HepG2 (cell line): ENCODE data around the gene FBXW8. TPM values are rescaled to one million over a fixed set of nuclear protein-coding genes. Genes with fewer than 3 reads are reported as not detected.

ENCODE experiments used
- AGO2 ChIP-seq: fragments of 200-400 bp; formaldehyde crosslinking; optimal IDR thresholded peaks from 2 replicates; pipeline ENCODE3; 2017; ENCODE audit warnings: mild to moderate bottlenecking, low read depth, low read length, moderate library complexity
- BORCS8-MEF2B ChIP-seq: sonication (generic); formaldehyde crosslinking; IDR thresholded peaks from 2 replicates; pipeline ENCODE4 v1.8.0; 2022; ENCODE audit warnings: mild to moderate bottlenecking, missing genetic modification reagents
- CBFB ChIP-seq: sonication (generic); formaldehyde crosslinking; IDR thresholded peaks from 2 replicates; pipeline ENCODE4 v1.4.0; 2020; ENCODE audit warnings: missing genetic modification reagents
- GABPA ChIP-seq, 2 experiments: IDR thresholded peaks; 2 replicates each; pipeline ENCODE4 v1.6.1; 2011 to 2016; ENCODE audit warnings: low read depth in 2 of 2, low read length in 1 of 2, missing biosample characterization in 1 of 2, missing genetic modification characterization in 1 of 2
- GATAD1 ChIP-seq: IDR thresholded peaks from 2 replicates; pipeline ENCODE4 v1.6.1; 2016; ENCODE audit warnings: missing genetic modification reagents, missing compliant biosample characterization
- HIC2 ChIP-seq: sonication (generic); formaldehyde crosslinking; IDR thresholded peaks from 2 replicates; pipeline ENCODE4 v1.9.0; 2022; ENCODE audit warnings: low read depth, missing genetic modification reagents
- ISL2 ChIP-seq: sonication (generic); formaldehyde crosslinking; IDR thresholded peaks from 2 replicates; pipeline ENCODE4 v1.5.0; 2020; ENCODE audit warnings: missing genetic modification reagents
- MAFK ChIP-seq, 2 experiments: IDR thresholded peaks in 1 of 2; conservative IDR thresholded peaks in 1 of 2; 2 replicates each; pipeline ENCODE4 v1.6.1; 2011; ENCODE audit warnings: improper control_type of control experiment in 2 of 2, low read length in 2 of 2
- NR2F1 ChIP-seq, 2 experiments: fragments of 450-650 bp in 1 of 2; formaldehyde crosslinking in 1 of 2; IDR thresholded peaks; 2 replicates each; pipeline versions ENCODE4 v1.5.0 to v1.6.1; 2016 to 2020; ENCODE audit warnings: mild to moderate bottlenecking in 1 of 2, missing compliant biosample characterization in 1 of 2, missing genetic modification reagents in 1 of 2, moderate library complexity in 1 of 2
- POGK ChIP-seq: sonication (generic); formaldehyde crosslinking; conservative IDR thresholded peaks from 2 replicates; pipeline ENCODE4 v1.8.0; 2022; ENCODE audit warnings: mild to moderate bottlenecking, moderate library complexity, missing genetic modification reagents
- POLR2A ChIP-seq, 2 experiments: IDR thresholded peaks; 2 replicates each; pipeline ENCODE4 v1.6.1; 2011; ENCODE audit warnings: low read depth in 2 of 2, low read length in 2 of 2, mild to moderate bottlenecking in 1 of 2, moderate library complexity in 1 of 2; ENCODE audit not compliant: insufficient read depth in 1 of 2
- RFX3 ChIP-seq: IDR thresholded peaks from 2 replicates; pipeline ENCODE4 v1.6.1; 2016; ENCODE audit warnings: missing biosample characterization, missing genetic modification reagents
- RXRA ChIP-seq: sonication (generic); formaldehyde crosslinking; IDR thresholded peaks from 2 replicates; pipeline ENCODE4 v1.5.1; 2020; ENCODE audit warnings: missing genetic modification reagents
- SALL2 ChIP-seq: sonication (generic); formaldehyde crosslinking; IDR thresholded peaks from 2 replicates; pipeline ENCODE4 v1.8.1; 2023; ENCODE audit warnings: mild to moderate bottlenecking, missing genetic modification reagents, inconsistent platforms
- SNAPC2 ChIP-seq: sonication (generic); formaldehyde crosslinking; IDR thresholded peaks from 2 replicates; pipeline ENCODE4 v1.8.1; 2022; ENCODE audit warnings: mild to moderate bottlenecking, missing genetic modification reagents
- SOX6 ChIP-seq, 2 experiments: fragments of 450-650 bp in 1 of 2; sonication (generic) in 1 of 2; formaldehyde crosslinking in 1 of 2; IDR thresholded peaks; 2 replicates each; pipeline versions ENCODE4 v1.4.0 to v1.6.1; 2017 to 2020; ENCODE audit warnings: antibody characterized with exemption in 1 of 2, mild to moderate bottlenecking in 1 of 2, missing genetic modification reagents in 1 of 2
- SSRP1 ChIP-seq: IDR thresholded peaks from 2 replicates; pipeline ENCODE4 v1.6.1; 2016; ENCODE audit warnings: control low read depth
- ZBTB3 ChIP-seq: sonication (generic); formaldehyde crosslinking; IDR thresholded peaks from 2 replicates; pipeline ENCODE4 v1.4.0; 2020; ENCODE audit warnings: low read depth, mild to moderate bottlenecking, moderate library complexity, missing genetic modification reagents, borderline replicate concordance
- ZFP1 ChIP-seq: IDR thresholded peaks from 2 replicates; pipeline ENCODE4 v1.6.1; 2016
- ZNF292 ChIP-seq: sonication (generic); formaldehyde crosslinking; IDR thresholded peaks from 2 replicates; pipeline ENCODE4 v1.8.1; 2022; ENCODE audit warnings: mild to moderate bottlenecking, low read depth, missing genetic modification reagents, borderline replicate concordance
- ZNF382 ChIP-seq: sonication (generic); formaldehyde crosslinking; IDR thresholded peaks from 2 replicates; pipeline ENCODE4 v1.5.0; 2020; ENCODE audit warnings: missing genetic modification reagents, mild to moderate bottlenecking, borderline replicate concordance
- ZNF512 ChIP-seq: sonication (generic); formaldehyde crosslinking; IDR thresholded peaks from 2 replicates; pipeline ENCODE4 v1.4.0; 2020; ENCODE audit warnings: mild to moderate bottlenecking, missing genetic modification reagents
- ZNF552 ChIP-seq: sonication (generic); formaldehyde crosslinking; IDR thresholded peaks from 2 replicates; pipeline ENCODE4 v1.9.0; 2022; ENCODE audit warnings: missing genetic modification reagents, mild to moderate bottlenecking, borderline replicate concordance
- ZSCAN5A ChIP-seq: sonication (generic); formaldehyde crosslinking; IDR thresholded peaks from 2 replicates; pipeline ENCODE4 v1.8.0; 2022; ENCODE audit warnings: mild to moderate bottlenecking, missing genetic modification reagents, borderline replicate concordance
- polyA plus RNA-seq, 8 experiments: library from polyadenylated mRNA; depleted of rRNA in 3 of 8; stranded (reverse) in 7 of 8; unstranded in 1 of 8; fragments of >200 nt; fragmentation: Illumina TruSeq in 4 of 8; extraction: Trizol in 4 of 8; gene quantifications; 2 replicates each; pipeline versions ENCODE4 v1.2.1 to v1.2.3, GENCODE V29; 2011 to 2016; ENCODE audit warnings: low read depth in 4 of 8, missing spikeins in 1 of 8, mixed read lengths in 1 of 8; ENCODE audit not compliant: insufficient read depth in 1 of 8
- total RNA-seq, 5 experiments: library from RNA; depleted of rRNA; stranded (reverse); fragments of >200 nt; fragmentation: Illumina TruSeq; extraction: Trizol; gene quantifications; 2 replicates each; pipeline ENCODE4 v1.2.3, GENCODE V29; 2016; ENCODE audit warnings: low read depth in 1 of 5

The FBXW8 gene
- total and polyA plus RNA-seq, 2 of the 13 experiments (the other 11 are each of a cell fraction or from before 2014, with no cell fraction given), result 5.1 to 5.9 TPM

- TF ChIP-seq SALL2 (CRISPR knock-in tag) (peak; percentile 73), AGO2 (peak; percentile 31), ZFP1 (CRISPR knock-in tag) (no peak), HIC2 (CRISPR knock-in tag) (no peak), POLR2A (IDR thresholded peaks at IDR 0.05; ENCODE audit: insufficient read depth in 1 of 2, low read depth in 2 of 2, low read length in 2 of 2) (no peak), GATAD1 (no peak), MAFK (conservative IDR thresholded peaks at IDR 0.05 in 1 of 2, IDR thresholded peaks at IDR 0.05 in 1 of 2; ENCODE audit: low read length in 2 of 2) (peak; percentile 99), GABPA (IDR thresholded peaks at IDR 0.05; ENCODE audit: low read depth, low read length) (no peak), GABPA (CRISPR knock-in tag; IDR thresholded peaks at IDR 0.05; ENCODE audit: low read depth) (no peak), ZBTB3 (CRISPR knock-in tag) (no peak), POGK (CRISPR knock-in tag) (peak; percentile 83), BORCS8-MEF2B (CRISPR knock-in tag) (no peak), ZNF552 (CRISPR knock-in tag) (no peak), RXRA (CRISPR knock-in tag) (peak; percentile 16; the same call in 1 of the 2 replicates), RFX3 (CRISPR knock-in tag) (no peak), CBFB (CRISPR knock-in tag) (no peak), ZNF292 (CRISPR knock-in tag) (no peak), ZNF512 (CRISPR knock-in tag) (no peak), SSRP1 (CRISPR knock-in tag) (no peak), SNAPC2 (CRISPR knock-in tag) (no peak), ZSCAN5A (CRISPR knock-in tag) (no peak), ZNF382 (no peak), ISL2 (CRISPR knock-in tag) (peak; percentile 10; the same call in 1 of the 2 replicates), SOX6 (IDR thresholded peaks at IDR 0.05) (no peak), SOX6 (CRISPR knock-in tag; IDR thresholded peaks at IDR 0.05) (peak; percentile 31; the same call in 1 of the 2 replicates), NR2F1 (CRISPR knock-in tag; IDR thresholded peaks at IDR 0.05) (no peak)
Measured at GRCh38 chr12:117025481-117026151, 114.9 kb downstream of the FBXW8 start (continued).
